Stimulated activated effector memory CD8-positive, alpha-beta T cell treated with anti-CD3 and anti-CD28 coated beads, Interleukin-12 subunit alpha, Interleukin-12 subunit beta, amount 100 ng/mL, for 72 hours (primary cell): ENCODE measurements around the gene SOX11.

Source experiments
- ATAC-seq: fragments of 150-1000 bp; cut with Tn5 transposase; 2 replicates; pipeline ENCODE4 v1.10.0; 2021
- DNase-seq, 2 donors: peaks; one replicate each; pipeline ENCODE4 v3.0.0; 2021 to 2022; ENCODE audit warnings: low spot score in 2 of 2
- H3K27ac Mint-ChIP-seq: one replicate; pipeline ENCODE4 v1.8.0; 2022; ENCODE audit warnings: mild to moderate bottlenecking, mixed read lengths
- H3K36me3 Mint-ChIP-seq: one replicate; pipeline ENCODE4 v1.8.0; 2022; ENCODE audit warnings: mild to moderate bottlenecking, mixed read lengths
- H3K4me1 Mint-ChIP-seq: one replicate; pipeline ENCODE4 v1.8.0; 2022; ENCODE audit warnings: mixed read lengths
- H3K4me3 Mint-ChIP-seq: one replicate; pipeline ENCODE4 v1.8.0; 2022; ENCODE audit warnings: mild to moderate bottlenecking, mixed read lengths
- H3K9me3 Mint-ChIP-seq: one replicate; pipeline ENCODE4 v1.8.0; 2022; ENCODE audit warnings: mixed read lengths

Gene SOX11

DNA sequence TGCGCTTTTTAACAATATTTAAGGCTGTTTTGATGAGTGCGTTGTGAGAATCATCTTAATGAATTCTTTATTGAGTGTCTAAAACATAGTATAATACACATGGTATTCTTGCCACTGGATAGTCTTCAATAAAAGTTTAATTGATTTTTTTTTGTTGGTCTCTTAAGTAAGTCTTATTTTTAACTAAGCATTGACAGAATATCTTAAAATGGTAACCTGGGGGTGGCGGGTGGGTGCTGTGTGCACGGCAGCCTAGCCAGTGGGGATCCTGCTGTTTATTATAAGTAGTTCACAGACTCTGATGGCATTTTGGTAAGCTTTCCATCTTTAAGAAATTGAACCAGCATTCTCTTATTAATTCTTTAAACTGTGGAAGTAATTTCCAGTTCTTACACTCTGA, 6.0 kb downstream of the SOX11 start:
- ATAC-seq (no peak), DNase-seq (no peak)
- Mint-ChIP-seq H3K27ac (no peak overlapping the region), H3K4me1 (no peaks in the 10 kb centered on the region), H3K9me3 (no peaks in the 10 kb centered on the region), H3K36me3 (no peaks in the 10 kb centered on the region), H3K4me3 (no peak overlapping the region)

DNA sequence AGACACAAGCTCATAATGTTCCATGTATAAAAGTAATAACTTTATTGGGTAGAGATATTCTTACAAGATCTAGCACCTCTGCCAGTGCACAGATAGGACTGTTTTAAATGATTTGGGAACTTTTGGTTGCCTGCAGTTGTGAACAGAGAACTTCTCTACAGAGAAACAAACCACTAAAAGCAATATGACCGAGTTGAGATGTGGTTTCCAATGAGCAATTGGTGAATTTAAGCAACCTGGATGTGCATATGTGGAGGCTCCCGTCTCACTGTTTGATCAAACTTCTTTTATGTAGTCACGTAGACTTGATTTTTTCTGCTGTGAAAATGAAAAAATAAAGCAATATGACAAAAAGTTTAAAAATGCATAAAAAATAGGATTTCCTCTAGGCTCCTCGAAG, 7.8 kb downstream of the SOX11 start:
- Mint-ChIP-seq H3K27ac (no peak overlapping the region), H3K9me3 (peaks cover 3% of the 10 kb centered on the region), H3K36me3 (no peaks in the 10 kb centered on the region), H3K4me1 (no peaks in the 10 kb centered on the region), H3K4me3 (no peak overlapping the region)
- ATAC-seq: no peak
- DNase-seq: no peak

DNA sequence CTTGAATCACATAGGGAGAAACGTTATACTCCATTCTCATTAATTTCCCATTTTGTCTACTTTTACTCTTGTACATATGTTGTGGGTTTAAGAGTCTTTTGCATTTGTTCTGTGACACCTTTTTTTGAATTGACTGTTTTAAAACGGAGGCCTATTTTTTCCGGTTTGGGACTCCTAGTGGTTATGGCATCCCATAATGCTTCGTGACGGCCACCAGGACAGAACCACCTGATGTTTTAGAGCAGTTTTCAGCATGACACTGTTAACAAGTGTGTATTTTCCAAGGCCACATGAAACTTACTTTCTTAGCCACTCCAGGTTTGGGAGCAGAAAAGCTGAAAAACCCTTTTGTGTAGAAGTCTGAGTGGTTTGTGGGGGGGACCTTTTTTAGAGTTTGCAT, 8.4 kb downstream of the SOX11 start:
- Mint-ChIP-seq H3K9me3 (peaks cover 4% of the 10 kb centered on the region), H3K36me3 (no peaks in the 10 kb centered on the region), H3K4me3 (no peak overlapping the region), H3K4me1 (no peaks in the 10 kb centered on the region), H3K27ac (no peak overlapping the region)
- DNase-seq (no peak), ATAC-seq (no peak)

DNA sequence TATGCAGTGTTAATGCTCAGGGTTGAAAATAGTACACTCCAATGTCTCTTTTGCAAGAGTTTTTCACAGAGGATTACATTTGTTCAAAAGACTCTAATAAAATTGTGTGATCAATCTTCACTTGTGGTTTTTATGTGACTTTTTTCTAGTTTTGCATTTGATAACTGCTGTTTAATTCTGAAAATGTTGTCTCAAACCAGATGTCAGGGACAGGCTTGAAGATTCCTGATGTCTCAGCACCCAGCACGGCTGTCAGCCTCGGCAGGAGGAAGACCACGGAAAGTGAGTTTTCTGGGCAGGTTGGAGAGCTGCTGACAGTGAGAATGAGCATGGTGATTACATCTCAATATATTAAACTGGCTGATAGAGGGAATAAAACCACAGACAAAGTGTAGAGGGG, 9.1 kb downstream of the SOX11 start:
- no peak overlapping the region for H3K27ac Mint-ChIP-seq
- no peaks in the 10 kb centered on the region for H3K4me1 Mint-ChIP-seq
- DNase-seq (no peak), ATAC-seq (no peak)
- H3K9me3 Mint-ChIP-seq: peaks cover 4% of the 10 kb centered on the region
- no peaks in the 10 kb centered on the region for H3K36me3 Mint-ChIP-seq
- no peak overlapping the region for H3K4me3 Mint-ChIP-seq

DNA sequence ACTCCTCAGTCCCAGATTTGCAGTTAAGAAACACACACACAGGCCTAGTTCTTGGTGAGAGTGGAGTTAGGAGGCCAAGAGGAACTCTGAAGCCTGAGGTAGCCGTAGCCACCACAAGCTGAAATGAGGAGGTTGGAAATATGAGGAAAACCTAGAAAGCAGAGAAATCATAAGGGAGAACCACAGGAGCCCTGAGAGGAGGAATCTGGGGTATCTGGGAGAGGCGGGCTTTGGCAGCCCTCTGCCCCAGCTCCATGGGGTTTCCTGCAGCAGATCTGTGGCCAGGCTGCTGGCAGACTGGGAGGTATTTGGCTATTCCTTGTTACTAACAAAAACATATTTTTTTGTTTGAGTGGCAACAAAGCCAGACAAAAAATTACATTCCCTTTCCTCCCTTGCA, 11.0 kb downstream of the SOX11 start:
- ATAC-seq (no peak), DNase-seq (no peak)
- Mint-ChIP-seq H3K27ac (no peak overlapping the region), H3K36me3 (no peaks in the 10 kb centered on the region), H3K4me3 (no peak overlapping the region), H3K9me3 (peaks cover 5% of the 10 kb centered on the region), H3K4me1 (no peaks in the 10 kb centered on the region)

DNA sequence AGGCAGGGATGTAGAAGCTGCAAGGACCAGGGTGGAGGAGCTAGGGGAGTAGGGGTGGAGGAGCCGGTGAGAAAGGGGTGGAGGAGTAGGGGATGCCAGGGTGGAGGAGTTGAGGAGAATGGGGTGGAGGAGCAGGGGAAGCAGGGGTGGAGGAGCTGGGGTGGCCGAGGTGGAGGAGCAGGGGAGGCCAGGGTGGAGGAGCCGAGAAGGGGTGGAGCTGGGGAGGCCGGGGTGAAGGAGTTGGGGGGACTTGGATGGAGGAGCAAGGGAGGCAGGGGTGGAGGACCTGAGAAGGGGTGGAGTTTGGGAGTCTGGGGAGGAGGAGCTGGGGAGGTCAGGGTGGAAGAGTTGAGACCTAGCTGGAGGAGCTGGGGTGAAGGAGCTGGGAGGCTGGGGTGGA, 13.3 kb downstream of the SOX11 start:
- Mint-ChIP-seq H3K36me3 (no peaks in the 10 kb centered on the region), H3K4me1 (no peaks in the 10 kb centered on the region), H3K4me3 (no peak overlapping the region), H3K9me3 (peaks cover 10% of the 10 kb centered on the region), H3K27ac (no peak overlapping the region)
- DNase-seq (no peak), ATAC-seq (no peak)

DNA sequence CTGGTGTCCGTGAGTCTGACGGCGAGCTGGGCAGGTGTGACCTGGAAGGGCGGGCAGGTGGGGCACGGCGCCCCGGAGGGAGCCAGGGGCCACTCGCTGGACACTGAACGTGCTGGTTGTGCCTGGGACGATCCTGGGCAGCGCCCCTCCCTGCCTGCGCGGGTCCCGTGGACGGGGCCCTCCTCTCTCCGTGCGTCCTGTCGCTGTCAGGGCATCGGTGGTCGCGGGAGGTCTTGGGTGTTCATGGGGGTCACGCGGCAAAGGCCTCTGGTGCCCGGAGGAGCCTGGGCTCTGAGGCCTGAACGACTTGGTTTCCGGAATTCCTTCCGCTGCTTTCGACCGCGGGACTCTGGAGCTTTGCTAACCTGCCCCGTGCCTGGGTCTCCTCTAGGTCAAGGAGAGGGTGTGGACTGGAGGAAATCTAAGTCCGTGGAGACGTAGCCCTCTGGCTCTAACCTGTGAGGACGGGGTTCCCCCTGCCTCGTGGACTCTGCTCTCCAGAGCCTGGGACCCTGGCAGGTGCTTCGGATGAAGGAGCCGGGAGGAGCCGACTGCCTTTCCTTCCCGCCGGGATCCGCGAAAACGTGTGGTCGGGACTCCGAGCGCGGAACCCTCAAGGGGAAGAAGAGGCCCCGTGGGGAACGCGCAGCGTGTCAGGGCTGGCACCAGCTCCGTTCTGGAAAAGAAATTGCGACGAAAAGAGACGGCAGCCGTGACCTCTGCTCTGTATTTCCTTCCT, 14.7 kb downstream of the SOX11 start:
- Mint-ChIP-seq H3K4me1 (no peaks in the 10 kb centered on the region), H3K27ac (no peak overlapping the region), H3K9me3 (peaks cover 10% of the 10 kb centered on the region), H3K36me3 (no peaks in the 10 kb centered on the region), H3K4me3 (no peak overlapping the region)
- ATAC-seq (no peak), DNase-seq (no peak)

DNA sequence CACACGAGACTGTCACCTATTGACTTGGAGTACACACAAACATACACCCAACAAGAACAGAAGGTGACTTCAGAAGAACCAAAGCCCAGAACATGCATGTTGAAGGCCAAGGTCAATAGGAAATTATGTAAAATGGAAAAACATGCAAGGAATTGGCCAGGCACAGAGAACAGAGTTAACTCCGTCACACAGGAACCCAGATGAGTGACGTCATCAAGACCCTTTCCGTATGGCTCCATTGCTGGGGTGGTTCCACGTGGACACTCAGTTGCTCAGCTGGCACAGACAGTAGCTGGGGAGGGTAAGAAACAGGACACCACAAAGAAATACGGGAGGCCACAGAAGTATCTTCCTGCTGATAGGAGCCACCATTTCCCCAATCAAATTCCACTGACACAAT, 18.4 kb downstream of the SOX11 start:
- ATAC-seq: no peak
- Mint-ChIP-seq H3K4me1 (no peaks in the 10 kb centered on the region), H3K27ac (no peak overlapping the region), H3K36me3 (no peaks in the 10 kb centered on the region), H3K4me3 (no peak overlapping the region), H3K9me3 (peaks cover 6% of the 10 kb centered on the region)
- no peak for DNase-seq

DNA sequence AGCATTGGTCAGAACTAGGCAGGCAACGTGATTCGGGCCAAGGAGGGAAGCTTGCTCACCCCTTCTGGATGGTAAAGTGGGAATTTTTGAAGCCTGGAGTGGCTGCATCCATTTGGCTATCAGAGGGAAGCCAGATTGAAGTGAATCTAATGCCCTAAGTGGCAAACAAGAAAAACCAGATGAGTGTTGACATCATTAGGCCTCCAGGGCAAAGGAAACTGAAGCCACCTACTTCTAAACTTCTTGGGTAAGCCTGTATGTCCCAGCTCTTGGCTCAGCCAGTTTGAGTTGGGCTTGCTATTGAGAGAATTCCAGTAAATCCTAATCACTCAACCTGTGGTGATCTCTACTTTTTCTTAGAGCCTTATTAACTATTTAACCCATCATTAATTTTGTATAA, 20.9 kb downstream of the SOX11 start:
- H3K4me3 Mint-ChIP-seq: no peak overlapping the region
- DNase-seq (no peak), ATAC-seq (no peak)
- peaks cover 6% of the 10 kb centered on the region for H3K9me3 Mint-ChIP-seq
- H3K4me1 Mint-ChIP-seq: no peaks in the 10 kb centered on the region
- no peak overlapping the region for H3K27ac Mint-ChIP-seq
- H3K36me3 Mint-ChIP-seq: no peaks in the 10 kb centered on the region

DNA sequence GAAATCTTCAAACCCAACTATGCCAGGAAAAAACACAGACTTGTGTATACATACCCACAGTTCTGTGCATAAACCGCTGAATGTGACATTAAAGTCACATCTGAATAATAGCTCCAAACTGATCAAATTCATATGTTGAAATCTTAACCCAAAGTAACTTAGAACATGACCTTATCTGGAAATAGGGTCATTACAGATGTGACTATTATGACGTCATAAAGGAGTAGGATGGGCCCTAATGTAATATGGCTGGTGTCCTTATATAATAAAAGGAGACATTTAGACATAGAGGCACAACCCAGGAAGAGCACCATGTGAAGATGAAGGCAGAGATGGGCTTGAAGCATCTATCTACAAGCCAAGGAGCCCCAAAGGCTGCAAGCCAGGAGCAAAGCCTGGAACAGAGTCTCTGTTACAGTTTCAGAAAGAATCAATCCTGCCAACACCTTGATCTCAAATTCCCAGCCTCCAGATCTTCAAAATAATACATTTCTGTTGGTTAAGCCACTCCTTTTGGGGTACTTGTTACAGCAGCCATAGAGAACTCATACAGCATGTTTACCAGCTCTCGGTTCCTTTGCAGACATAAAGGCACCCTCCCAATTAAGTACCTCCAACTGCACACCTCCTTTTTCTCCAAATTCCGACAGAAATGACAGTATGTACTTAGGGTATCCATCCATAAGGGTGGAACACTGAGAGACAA, 27.6 kb downstream of the SOX11 start:
- Mint-ChIP-seq H3K4me1 (no peaks in the 10 kb centered on the region), H3K4me3 (no peak overlapping the region), H3K36me3 (no peaks in the 10 kb centered on the region), H3K27ac (no peak overlapping the region), H3K9me3 (peaks cover 11% of the 10 kb centered on the region)
- no peak for DNase-seq
- ATAC-seq: no peak

DNA sequence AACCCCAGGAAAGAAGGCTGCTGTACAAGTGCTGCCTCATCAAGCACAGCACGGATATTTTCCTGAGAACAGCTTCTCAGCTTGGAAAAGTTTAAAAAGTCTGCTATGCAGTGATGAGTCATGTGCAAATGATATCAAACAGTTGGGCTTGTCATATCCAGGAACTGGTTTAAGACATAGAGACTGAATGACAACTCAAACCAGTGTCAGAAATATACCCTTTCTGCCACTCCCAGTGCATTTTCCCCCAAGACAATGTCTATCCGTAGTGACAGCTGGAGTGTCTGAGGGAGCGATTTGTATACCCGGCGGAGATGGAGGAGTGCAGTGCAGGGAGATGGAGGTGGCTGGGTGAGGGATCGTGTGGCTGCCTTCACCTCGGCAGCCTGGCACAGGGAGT, 28.2 kb downstream of the SOX11 start:
- H3K4me1 Mint-ChIP-seq: no peaks in the 10 kb centered on the region

DNA sequence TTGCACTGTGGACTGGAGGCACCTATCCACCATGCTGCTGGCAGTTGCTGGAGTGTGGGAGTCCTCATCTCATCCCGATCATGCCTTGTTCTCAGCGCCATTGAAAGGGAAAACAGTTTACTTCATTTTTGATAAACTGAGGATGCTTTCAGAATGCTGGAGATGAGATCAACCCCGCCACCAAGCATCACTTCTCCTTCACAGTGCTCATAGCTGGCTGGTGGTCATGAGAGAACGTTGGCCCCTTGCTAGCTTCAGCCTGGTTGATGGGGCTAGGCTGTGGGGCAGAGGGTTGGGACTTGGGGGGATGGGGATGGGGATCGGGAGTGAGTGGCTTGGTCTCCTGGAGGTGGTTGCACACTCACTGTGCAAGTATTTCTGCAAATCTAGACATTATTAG, 30.1 kb downstream of the SOX11 start:
- no peaks in the 10 kb centered on the region for H3K36me3 Mint-ChIP-seq
- ATAC-seq (no peak), DNase-seq (no peak)
- H3K4me3 Mint-ChIP-seq: no peak overlapping the region
- H3K27ac Mint-ChIP-seq: no peak overlapping the region
- no peaks in the 10 kb centered on the region for H3K4me1 Mint-ChIP-seq
- peaks cover 11% of the 10 kb centered on the region for H3K9me3 Mint-ChIP-seq

More for the DNA sequence above, 28.2 kb downstream of the SOX11 start:
- Mint-ChIP-seq H3K4me3 (no peak overlapping the region), H3K36me3 (no peaks in the 10 kb centered on the region), H3K9me3 (peaks cover 11% of the 10 kb centered on the region), H3K27ac (no peak overlapping the region)
- ATAC-seq (no peak), DNase-seq (no peak)

DNA sequence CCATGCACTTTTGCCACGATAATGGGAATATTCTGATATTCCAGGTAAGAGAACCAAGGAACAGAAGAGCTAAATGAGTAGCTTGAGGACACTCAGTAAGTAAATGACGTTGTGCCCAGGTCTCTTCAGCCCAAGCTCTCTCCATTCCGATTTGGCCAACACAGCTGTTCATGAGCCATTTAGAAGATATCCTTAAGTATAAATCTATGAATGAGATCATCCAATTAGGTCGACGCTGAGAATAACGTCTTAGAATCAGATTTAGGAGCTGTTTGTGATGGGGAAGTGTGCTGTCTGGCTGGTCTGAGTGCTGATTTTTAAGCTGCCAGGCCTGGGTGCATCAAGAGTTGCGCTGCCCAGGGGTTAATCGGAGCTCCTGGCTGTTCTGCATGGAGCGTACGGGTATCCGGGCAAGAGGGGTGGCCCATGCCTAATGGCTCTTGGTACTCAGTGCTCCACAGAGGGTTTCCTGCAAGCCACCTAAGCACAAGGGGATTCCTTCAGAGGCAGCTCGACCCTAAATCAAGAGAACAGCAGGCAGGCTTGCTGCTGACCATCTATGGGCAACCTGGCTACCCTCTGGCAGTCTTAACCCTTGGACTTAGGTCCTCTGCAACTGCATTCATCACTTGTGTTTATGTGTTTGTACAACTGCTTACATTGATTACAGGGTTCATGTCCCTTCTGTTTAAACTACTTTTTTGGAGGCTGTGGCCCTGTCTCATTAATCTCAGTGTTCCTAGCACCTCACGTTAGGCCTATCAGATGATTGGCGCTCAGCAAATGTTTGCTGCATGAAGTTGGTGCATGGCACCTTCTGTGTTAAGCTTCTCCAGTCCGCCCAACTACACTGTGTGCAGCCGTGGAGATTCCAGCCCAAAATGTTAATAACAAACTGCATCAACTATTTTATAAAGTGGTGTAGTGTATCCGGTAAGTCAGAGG, 31.9 kb downstream of the SOX11 start:
- peaks cover 5% of the 10 kb centered on the region for H3K9me3 Mint-ChIP-seq
- H3K27ac Mint-ChIP-seq: no peak overlapping the region
- DNase-seq (no peak), ATAC-seq (no peak)
- no peaks in the 10 kb centered on the region for H3K36me3 Mint-ChIP-seq
- no peaks in the 10 kb centered on the region for H3K4me1 Mint-ChIP-seq
- H3K4me3 Mint-ChIP-seq: no peak overlapping the region

DNA sequence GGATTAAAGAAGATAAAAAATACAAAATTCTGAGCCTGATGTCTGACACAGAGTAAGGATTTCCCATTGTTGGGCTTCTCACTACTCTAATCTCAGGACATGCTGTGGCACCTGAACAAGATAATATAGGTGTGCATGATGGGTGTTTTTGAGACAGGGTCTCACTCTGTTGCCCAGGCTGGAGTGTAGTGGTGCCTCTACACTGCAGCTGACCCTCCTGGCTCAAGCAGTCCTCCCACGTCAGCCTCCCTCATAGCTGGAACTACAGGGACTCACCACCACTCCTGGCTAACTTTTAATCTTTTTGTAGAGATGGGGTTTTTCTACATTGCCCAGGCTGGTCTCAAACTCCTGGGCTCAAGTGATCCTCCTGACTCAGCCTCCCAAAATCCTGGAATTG, 32.9 kb downstream of the SOX11 start:
- DNase-seq (no peak), ATAC-seq (no peak)
- Mint-ChIP-seq H3K4me3 (no peak overlapping the region), H3K4me1 (no peaks in the 10 kb centered on the region), H3K36me3 (no peaks in the 10 kb centered on the region), H3K27ac (no peak overlapping the region), H3K9me3 (peaks cover 3% of the 10 kb centered on the region)

DNA sequence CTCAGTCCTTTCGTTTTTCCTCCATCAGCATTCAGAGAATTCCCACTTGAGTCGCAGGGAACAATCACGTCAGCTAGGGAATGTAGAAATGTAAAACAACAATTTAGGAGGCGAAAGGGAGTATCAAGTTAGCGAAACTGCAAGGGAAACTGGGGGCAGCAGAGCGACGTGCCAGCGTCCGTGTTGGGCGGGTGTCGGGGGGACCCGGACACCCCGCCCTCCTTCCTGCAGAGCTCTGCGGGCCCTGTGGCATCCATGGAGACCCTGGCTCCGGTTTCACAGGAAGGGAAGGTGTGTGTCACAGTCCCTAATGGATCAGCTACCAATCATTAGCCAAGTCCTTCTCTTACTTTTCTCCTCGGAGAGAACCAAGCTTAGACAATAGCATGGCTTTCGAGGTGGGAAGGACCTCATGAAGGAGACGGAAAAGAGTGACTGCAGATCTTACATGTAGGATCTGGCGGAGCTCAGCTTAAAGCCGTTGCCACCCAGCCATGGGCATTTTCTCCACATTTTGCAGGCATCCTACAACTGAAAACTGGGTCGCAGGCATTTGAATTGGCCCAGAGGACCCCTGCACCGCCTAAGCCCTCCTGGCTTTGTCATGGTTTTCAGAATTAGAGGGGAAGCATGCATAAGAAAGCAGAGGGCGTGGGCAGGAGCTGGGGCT, 33.7 kb downstream of the SOX11 start:
- Mint-ChIP-seq H3K36me3 (no peaks in the 10 kb centered on the region), H3K27ac (no peak overlapping the region), H3K4me1 (no peaks in the 10 kb centered on the region), H3K9me3 (no peaks in the 10 kb centered on the region), H3K4me3 (no peak overlapping the region)
- DNase-seq (no peak), ATAC-seq (no peak)
